ENCODE results near the gene PELI2. TPM values are rescaled to one million over a fixed set of nuclear protein-coding genes. Genes with fewer than 3 reads are reported as not detected.

The PELI2 gene
- total and polyA plus RNA-seq, 8 donors: 10.3 to 15.0 (median 11.6) TPM

DNA sequence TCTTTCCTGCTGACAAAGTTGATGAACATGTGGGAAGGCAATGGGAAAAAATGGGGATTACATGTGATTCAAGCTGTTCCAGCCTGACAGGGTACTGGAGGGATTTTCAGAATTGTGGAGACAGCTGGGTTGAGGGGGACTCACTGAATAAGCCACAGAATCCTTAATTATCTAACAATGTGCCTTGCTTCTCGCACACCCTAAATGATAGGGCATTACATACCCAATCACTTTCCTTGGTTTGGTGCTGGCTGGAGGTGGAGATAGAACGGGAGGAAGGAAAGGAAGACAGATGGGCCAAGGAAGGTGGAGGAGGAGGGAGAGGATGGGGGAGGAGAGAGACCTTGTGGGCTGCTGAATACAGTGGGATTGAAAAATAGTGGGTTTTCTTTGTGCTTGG lies 20.7 kb downstream of the PELI2 start:
- ATAC-seq (no peak), DNase-seq (no peak)
- TF ChIP-seq, protein P1, sequence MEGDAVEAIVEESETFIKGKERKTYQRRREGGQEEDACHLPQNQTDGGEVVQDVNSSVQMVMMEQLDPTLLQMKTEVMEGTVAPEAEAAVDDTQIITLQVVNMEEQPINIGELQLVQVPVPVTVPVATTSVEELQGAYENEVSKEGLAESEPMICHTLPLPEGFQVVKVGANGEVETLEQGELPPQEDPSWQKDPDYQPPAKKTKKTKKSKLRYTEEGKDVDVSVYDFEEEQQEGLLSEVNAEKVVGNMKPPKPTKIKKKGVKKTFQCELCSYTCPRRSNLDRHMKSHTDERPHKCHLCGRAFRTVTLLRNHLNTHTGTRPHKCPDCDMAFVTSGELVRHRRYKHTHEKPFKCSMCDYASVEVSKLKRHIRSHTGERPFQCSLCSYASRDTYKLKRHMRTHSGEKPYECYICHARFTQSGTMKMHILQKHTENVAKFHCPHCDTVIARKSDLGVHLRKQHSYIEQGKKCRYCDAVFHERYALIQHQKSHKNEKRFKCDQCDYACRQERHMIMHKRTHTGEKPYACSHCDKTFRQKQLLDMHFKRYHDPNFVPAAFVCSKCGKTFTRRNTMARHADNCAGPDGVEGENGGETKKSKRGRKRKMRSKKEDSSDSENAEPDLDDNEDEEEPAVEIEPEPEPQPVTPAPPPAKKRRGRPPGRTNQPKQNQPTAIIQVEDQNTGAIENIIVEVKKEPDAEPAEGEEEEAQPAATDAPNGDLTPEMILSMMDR (IDR thresholded peaks at IDR 0.05): no peak
- no peak overlapping the region for H3K4me3 ChIP-seq
- peaks cover 0 to 38% of the 10 kb centered on the region in 2 donors for H3K4me1 ChIP-seq
- intact Hi-C loops (cut with DNase I): no loop called here
- no peaks in the 10 kb centered on the region for H3K27me3 ChIP-seq
- no peaks in the 10 kb centered on the region for H3K9me3 ChIP-seq
- H3K27ac ChIP-seq: no peak overlapping the region
- H3K36me3 ChIP-seq: no peaks in the 10 kb centered on the region

DNA sequence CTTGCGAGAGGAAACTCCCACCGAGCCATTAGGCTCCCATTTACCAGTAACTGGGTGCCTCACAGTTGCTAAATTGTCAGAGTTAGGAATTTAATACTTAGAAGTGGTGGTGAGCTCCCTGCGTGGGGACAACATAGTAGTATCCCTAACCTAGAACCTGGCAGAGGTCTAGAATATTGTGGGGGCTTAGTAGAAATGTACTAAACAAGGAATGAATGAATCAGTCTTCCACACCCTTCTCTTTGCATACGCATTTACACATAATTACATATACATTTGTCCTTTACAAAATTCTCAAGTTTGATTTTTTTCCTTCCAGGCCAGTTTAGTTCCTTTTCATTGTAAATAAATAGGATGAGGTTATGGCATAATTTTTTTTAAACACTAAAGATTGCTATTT lies 24.1 kb downstream of the PELI2 start:
- TF ChIP-seq, protein P1 (IDR thresholded peaks at IDR 0.05): no peak
- DNase-seq (no peak), ATAC-seq (no peak)
- Histone ChIP-seq H3K27ac (no peak overlapping the region), H3K4me3 (no peak overlapping the region), H3K9me3 (no peaks in the 10 kb centered on the region), H3K4me1 (peaks cover 0 to 15% of the 10 kb centered on the region in 2 donors), H3K36me3 (no peaks in the 10 kb centered on the region), H3K27me3 (no peaks in the 10 kb centered on the region)
- intact Hi-C loops (cut with DNase I): no loop called here

DNA sequence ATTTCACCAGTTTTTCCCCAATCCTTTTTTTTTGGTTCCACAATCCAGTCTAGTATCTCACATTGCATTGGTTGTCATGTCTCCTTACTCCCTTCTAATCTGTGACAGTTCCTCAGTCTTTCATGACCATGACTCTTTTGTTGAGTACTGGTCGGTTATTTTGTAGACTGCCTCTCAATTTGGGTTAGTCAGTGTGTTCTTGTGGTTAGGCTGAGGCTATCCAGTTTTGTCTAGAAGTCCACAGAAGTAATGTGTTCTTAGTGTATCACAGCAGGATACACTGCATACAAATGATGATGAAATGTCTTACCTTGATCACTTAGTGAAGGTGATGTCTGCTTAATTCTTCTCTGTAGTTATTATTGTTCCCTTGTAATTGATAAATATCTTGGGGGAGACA lies 24.8 kb downstream of the PELI2 start:
- no peak for DNase-seq
- TF ChIP-seq, protein P1 (IDR thresholded peaks at IDR 0.05): no peak
- Histone ChIP-seq H3K4me3 (no peak overlapping the region), H3K27me3 (no peaks in the 10 kb centered on the region), H3K36me3 (no peaks in the 10 kb centered on the region), H3K9me3 (no peaks in the 10 kb centered on the region), H3K4me1 (peaks cover 0 to 15% of the 10 kb centered on the region in 2 donors), H3K27ac (no peak overlapping the region)
- ATAC-seq: no peak
- intact Hi-C loops (cut with DNase I): no loop called here

DNA sequence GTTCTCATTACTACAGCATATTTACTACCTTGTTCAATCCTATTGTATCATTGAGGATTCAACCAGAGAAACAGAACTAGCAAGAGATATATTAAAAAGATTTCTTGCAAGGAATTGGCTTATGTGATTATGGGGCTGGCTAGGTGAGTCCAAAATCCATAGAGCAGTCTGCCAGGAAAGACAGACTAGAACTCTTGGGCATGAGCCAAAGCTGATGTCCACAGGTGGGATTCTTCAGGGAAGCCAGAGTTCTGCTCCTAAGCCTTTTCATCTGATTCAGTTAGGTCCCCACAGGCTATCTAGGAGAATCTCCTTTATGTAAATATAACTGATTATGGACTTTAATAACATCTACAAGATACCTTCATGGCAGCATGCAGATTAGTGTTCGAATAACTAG lies 26.0 kb downstream of the PELI2 start:
- no peak overlapping the region for H3K27ac ChIP-seq
- H3K36me3 ChIP-seq: no peaks in the 10 kb centered on the region
- peaks cover 0 to 27% of the 10 kb centered on the region in 2 donors for H3K4me1 ChIP-seq
- no peak for DNase-seq
- no peaks in the 10 kb centered on the region for H3K27me3 ChIP-seq
- H3K9me3 ChIP-seq: no peaks in the 10 kb centered on the region
- intact Hi-C loops (cut with DNase I): no loop called here
- TF ChIP-seq, protein P1 (IDR thresholded peaks at IDR 0.05): no peak
- no peak for ATAC-seq
- H3K4me3 ChIP-seq: no peak overlapping the region

DNA sequence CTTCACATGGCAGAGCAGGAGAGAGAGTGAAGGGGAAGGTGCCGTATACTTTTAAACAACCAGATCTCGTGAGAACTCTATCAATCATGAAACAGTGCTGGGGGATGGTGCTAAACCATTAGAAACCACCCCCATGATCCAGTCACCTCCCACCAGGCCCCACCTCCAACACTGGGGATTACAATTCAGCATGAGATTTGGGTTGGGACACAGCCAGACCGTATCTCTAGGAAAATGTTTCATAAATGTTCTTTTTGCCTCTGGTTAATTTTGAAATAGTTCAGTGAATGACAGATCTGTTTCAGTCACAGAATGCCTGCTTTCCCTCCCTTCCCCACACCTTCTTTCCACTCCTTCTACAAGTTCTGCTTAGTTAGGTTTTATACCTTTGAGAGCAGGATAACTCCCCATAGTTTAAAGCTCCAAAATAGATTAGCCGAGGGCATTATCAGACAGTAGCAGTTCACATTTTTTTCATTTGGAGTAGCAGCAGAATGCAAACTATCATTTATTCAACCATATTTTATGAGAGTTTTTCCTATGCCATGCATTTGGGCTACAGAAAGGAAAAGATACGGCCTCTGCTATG lies 27.1 kb downstream of the PELI2 start:
- ATAC-seq (no peak), DNase-seq (no peak)
- intact Hi-C loops (cut with DNase I): no loop called here

More for the DNA sequence above, 27.1 kb downstream of the PELI2 start:
- Histone ChIP-seq H3K27me3 (no peaks in the 10 kb centered on the region), H3K4me3 (no peak overlapping the region), H3K9me3 (no peaks in the 10 kb centered on the region), H3K36me3 (no peaks in the 10 kb centered on the region), H3K27ac (no peak overlapping the region), H3K4me1 (peaks cover 0 to 35% of the 10 kb centered on the region in 2 donors)
- TF ChIP-seq, protein P1 (IDR thresholded peaks at IDR 0.05): no peak
